SK-N-SH treated with all-trans-retinoic acid at 6 μM for 48 hours (cell line): ENCODE data around the gene PEX5L.

Experiments
- ARNTL ChIP-seq: fragments of 450-650 bp; formaldehyde crosslinking; IDR thresholded peaks from 2 replicates; pipeline ENCODE4 v1.5.0; 2020; ENCODE audit warnings: low read depth, mild to moderate bottlenecking, moderate library complexity, borderline replicate concordance
- BACH2 ChIP-seq: fragments of 250-450 bp; sonication (Bioruptor Pico); IDR thresholded peaks from 2 replicates; pipeline ENCODE4 v1.9.0; 2021; ENCODE audit warnings: mild to moderate bottlenecking, borderline replicate concordance
- ESRRG ChIP-seq: fragments of 250-450 bp; sonication (Bioruptor Pico); IDR thresholded peaks from 2 replicates; pipeline ENCODE4 v1.6.1; 2021; ENCODE audit warnings: mild to moderate bottlenecking
- OSR1 ChIP-seq: fragments of 250-450 bp; sonication (Bioruptor Pico); IDR thresholded peaks from 2 replicates; pipeline ENCODE4 v1.8.0; 2022; ENCODE audit warnings: moderate library complexity, mild to moderate bottlenecking, inconsistent platforms
- PATZ1 ChIP-seq: fragments of 250-450 bp; sonication (Bioruptor Pico); IDR thresholded peaks from 2 replicates; pipeline ENCODE4 v1.8.0; 2020; ENCODE audit warnings: mild to moderate bottlenecking, moderate library complexity, borderline replicate concordance
- PPARA ChIP-seq: fragments of 250-450 bp; sonication (Bioruptor Pico); IDR thresholded peaks from 2 replicates; pipeline ENCODE4 v1.5.0; 2020; ENCODE audit warnings: mild to moderate bottlenecking, borderline replicate concordance
- TOX ChIP-seq: fragments of 250-450 bp; sonication (Bioruptor Pico); IDR thresholded peaks from 2 replicates; pipeline ENCODE4 v1.8.0; 2021; ENCODE audit warnings: mild to moderate bottlenecking, moderate library complexity, borderline replicate concordance
- ZFP30 ChIP-seq: fragments of 450-650 bp; formaldehyde crosslinking; IDR thresholded peaks from 2 replicates; pipeline ENCODE4 v1.5.0; 2022; ENCODE audit warnings: mild to moderate bottlenecking, moderate library complexity
- ZNF8 ChIP-seq: fragments of 450-650 bp; formaldehyde crosslinking; IDR thresholded peaks from 2 replicates; pipeline ENCODE4 v1.5.0; 2020; ENCODE audit warnings: mild to moderate bottlenecking, moderate library complexity

GRCh38 chr3:179825527-179826246 lies 211.1 kb downstream of the PEX5L start:
- no peak for TF ChIP-seq PPARA (CRISPR knock-in tag)
- no peak for TF ChIP-seq TOX (CRISPR knock-in tag)
- TF ChIP-seq ZFP30 (CRISPR knock-in tag) = no peak
- TF ChIP-seq ZNF8 (CRISPR knock-in tag) = no peak
- TF ChIP-seq OSR1 = no peak
- TF ChIP-seq ARNTL (CRISPR knock-in tag) = no peak
- TF ChIP-seq PATZ1 (CRISPR knock-in tag) = no peak
- no peak for TF ChIP-seq ESRRG
- no peak for TF ChIP-seq BACH2 (CRISPR knock-in tag)
